ENCODE measurements around the gene MAP7D1.

DNA sequence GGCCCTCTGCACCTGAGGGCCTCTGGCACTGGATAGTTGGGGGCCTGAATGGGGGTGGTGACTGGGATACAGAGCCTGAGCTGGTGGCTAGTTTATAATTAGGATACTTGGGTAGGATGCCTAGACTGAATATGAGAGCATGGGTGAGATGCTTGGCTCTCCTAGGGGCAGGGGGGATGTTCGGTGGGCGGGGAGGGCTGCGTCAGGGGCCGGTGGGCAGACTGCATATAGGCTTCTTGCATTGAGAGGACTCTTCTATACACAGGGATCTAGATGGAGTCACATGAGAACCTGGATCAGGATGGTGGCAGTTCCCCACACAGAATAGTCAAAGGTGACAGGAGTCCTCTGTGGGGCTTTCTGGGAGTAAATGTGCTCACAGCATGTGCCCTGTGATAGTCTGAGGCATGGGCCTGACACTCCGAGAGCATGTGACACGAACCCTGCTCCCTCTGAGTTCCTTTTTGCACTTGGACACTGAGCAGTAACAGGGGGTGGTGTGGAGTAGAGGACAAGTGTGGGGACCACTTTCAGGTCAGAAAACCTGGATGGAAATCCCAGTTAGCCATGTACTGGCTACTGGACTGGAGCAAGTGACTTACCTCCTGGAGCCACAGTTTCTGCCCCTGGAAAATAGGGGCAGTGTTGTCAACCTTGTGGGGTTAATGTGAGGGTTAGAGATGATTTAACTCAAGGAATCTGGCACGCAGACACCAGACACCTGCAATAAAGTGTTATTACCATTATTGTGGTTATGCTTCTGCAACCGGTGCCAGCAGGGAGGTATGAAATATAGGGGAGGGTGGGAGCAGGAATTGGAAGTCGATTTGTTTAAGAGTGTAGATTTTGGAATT lies 2.2 kb downstream of the MAP7D1 start:
- no peak for TF ChIP-seq CTCF (IDR thresholded peaks at IDR 0.05 in 4 of 5, conservative IDR thresholded peaks at IDR 0.05 in 1 of 5)
- TF ChIP-seq POLR2A (IDR thresholded peaks at IDR 0.05): peak; percentile 21 to 23
